HepG2 (cell line): Measurements from ENCODE around the gene PCAT7. TPM values are rescaled to one million over a fixed set of nuclear protein-coding genes. Genes with fewer than 3 reads are reported as not detected.

ENCODE experiments used
- ATAC-seq: fragments of 200-7000 bp; cut with Tn5 transposase; 3 replicates; pipeline ENCODE4 v1.9.1; 2020; ENCODE audit warnings: mild to moderate bottlenecking, moderate library complexity
- BruUV-seq: library from RNA; stranded (reverse); fragments of 400-500 nt; replicated peaks from 2 replicates; lab custom pipeline; 2021; lab: Mats Ljungman, UMichigan
- CTCF ChIA-PET: fragments of 300-600 bp; formaldehyde crosslinking; extraction: SDS; loops from one replicate; lab custom pipeline; 2021; ENCODE audit warnings: low total read pairs, inconsistent platforms, low intra/inter-chr PET ratio; lab: Yijun Ruan, JAX
- POLR2A ChIA-PET: fragments of 350-600 bp; sonication (Branson Sonifier 250); formaldehyde crosslinking; loops from one replicate; lab custom pipeline; 2020; ENCODE audit warnings: antibody characterized with exemption, inconsistent platforms; lab: Yijun Ruan, JAX
- DNase-seq: peaks from one replicate; pipeline ENCODE4 v3.0.0-alpha.2; 2015; ENCODE audit warnings: low spot score
- FAIRE-seq: peaks from 3 replicates; lab custom pipeline; 2011; peaks lifted over from hg19 to GRCh38; lab: Jason Lieb, UNC
- H2AFZ ChIP-seq: one replicate; pipeline ENCODE4 v1.6.1; 2011; ENCODE audit warnings: low read length, inconsistent platforms
- H3K27ac ChIP-seq: fragments of 300-600 bp; 3 replicates; pipeline ENCODE4 v1.8.0; 2011; ENCODE audit warnings: mixed run types, mild to moderate bottlenecking, mixed read lengths, low read length, inconsistent platforms; ENCODE audit not compliant: insufficient read depth; ENCODE audit errors: extremely low read length
- H3K27me3 ChIP-seq, 2 experiments: fragments of 200-600 bp in 1 of 2; 2 replicates in 1 of 2; 3 replicates in 1 of 2; pipeline versions ENCODE4 v1.6.0 to v1.8.0; 2011; ENCODE audit warnings: low read length in 2 of 2, mild to moderate bottlenecking in 2 of 2, moderate library complexity in 2 of 2, inconsistent platforms in 1 of 2; ENCODE audit not compliant: insufficient read depth in 2 of 2, control insufficient read depth in 1 of 2
- H3K36me3 ChIP-seq, 2 experiments: fragments of 200-600 bp in 1 of 2; replicated peaks in 1 of 2; 2 replicates in 1 of 2; 3 replicates in 1 of 2; pipeline versions ENCODE4 v1.5.1 to v1.8.0; 2011; ENCODE audit warnings: low read length in 2 of 2, inconsistent platforms in 1 of 2; ENCODE audit not compliant: insufficient read depth in 2 of 2, control insufficient read depth in 1 of 2
- H3K4me1 ChIP-seq: 2 replicates; pipeline ENCODE4 v1.5.1; 2012; ENCODE audit warnings: low read length, inconsistent platforms; ENCODE audit not compliant: insufficient read depth
- H3K4me2 ChIP-seq: 2 replicates; pipeline ENCODE4 v1.6.0; 2011; ENCODE audit warnings: low read depth, low read length, inconsistent platforms
- H3K4me3 ChIP-seq, 3 experiments: fragments of 200-600 bp in 1 of 3; sonication (generic), shearing (Covaris generic) in 1 of 3; replicated peaks in 1 of 3; 2 replicates each; pipeline ENCODE4 v1.5.1; 2011 to 2016; ENCODE audit warnings: low read length in 3 of 3, inconsistent platforms in 2 of 3, low read depth in 2 of 3, mild to moderate bottlenecking in 2 of 3, control low read depth in 1 of 3, mixed read lengths in 1 of 3; ENCODE audit not compliant: insufficient read depth in 1 of 3
- H3K79me2 ChIP-seq: one replicate; pipeline ENCODE4 v1.6.1; 2011; ENCODE audit warnings: low read length, inconsistent platforms; ENCODE audit not compliant: insufficient read depth
- H3K9ac ChIP-seq: 2 replicates; pipeline ENCODE4 v1.6.0; 2011; ENCODE audit warnings: mild to moderate bottlenecking, low read depth, low read length, inconsistent platforms; ENCODE audit not compliant: insufficient read depth
- H3K9me3 ChIP-seq: 2 replicates; pipeline ENCODE4 v1.5.1; 2012; ENCODE audit warnings: mild to moderate bottlenecking, low read length
- H4K20me1 ChIP-seq: 2 replicates; pipeline ENCODE4 v1.6.0; 2011; ENCODE audit warnings: inconsistent platforms, mild to moderate bottlenecking, low read length, moderate library complexity; ENCODE audit not compliant: insufficient read depth
- AHDC1 ChIP-seq: sonication (generic); formaldehyde crosslinking; IDR thresholded peaks from 2 replicates; pipeline ENCODE4 v1.5.1; 2020; ENCODE audit warnings: mild to moderate bottlenecking, missing genetic modification reagents, borderline replicate concordance
- CEBPG ChIP-seq: IDR thresholded peaks from 2 replicates; pipeline ENCODE4 v1.6.1; 2016
- KAT7 ChIP-seq: IDR thresholded peaks from 2 replicates; pipeline ENCODE4 v1.6.1; 2018; ENCODE audit warnings: borderline replicate concordance, missing compliant biosample characterization
- PLSCR1 ChIP-seq: sonication (generic); formaldehyde crosslinking; IDR thresholded peaks from 2 replicates; pipeline ENCODE4 v1.5.0; 2020; ENCODE audit warnings: missing genetic modification reagents, mild to moderate bottlenecking, borderline replicate concordance
- ZFP41 ChIP-seq: sonication (generic); formaldehyde crosslinking; IDR thresholded peaks from 2 replicates; pipeline ENCODE4 v1.4.0; 2020; ENCODE audit warnings: mild to moderate bottlenecking, missing genetic modification reagents, borderline replicate concordance
- ZNF136 ChIP-seq: sonication (generic); formaldehyde crosslinking; IDR thresholded peaks from 2 replicates; pipeline ENCODE4 v1.8.1; 2022; ENCODE audit warnings: low read depth, mild to moderate bottlenecking, moderate library complexity, missing genetic modification reagents
- ZNF543 ChIP-seq: sonication (generic); formaldehyde crosslinking; IDR thresholded peaks from 2 replicates; pipeline ENCODE4 v1.4.0; 2020; ENCODE audit warnings: mild to moderate bottlenecking, missing genetic modification reagents
- ZNF720 ChIP-seq: sonication (generic); formaldehyde crosslinking; IDR thresholded peaks from 2 replicates; pipeline ENCODE4 v1.4.0; 2020; ENCODE audit warnings: missing genetic modification reagents
- ZNF777 ChIP-seq: sonication (generic); formaldehyde crosslinking; IDR thresholded peaks from 2 replicates; pipeline ENCODE4 v1.4.0; 2020; ENCODE audit warnings: missing genetic modification reagents
- ZSCAN30 ChIP-seq: sonication (generic); formaldehyde crosslinking; IDR thresholded peaks from 2 replicates; pipeline ENCODE4 v1.5.0; 2020; ENCODE audit warnings: mild to moderate bottlenecking, missing genetic modification reagents
- WGBS: methylation state at CpG from one replicate; pipeline ENCODE4 v1.1.6; 2017; ENCODE audit warnings: low lambda C conversion rate; 5-methylcytosine and 5-hydroxymethylcytosine counted together
- in situ Hi-C: cut with HindIII; loops from 2 replicates; pipeline ENCODE4 v1.10.0; 2017; ENCODE audit warnings: low pct_unique_long_range_greater_than_20kb; ENCODE audit not compliant: extremely low pct_ligation_motif_present
- intact Hi-C: fragments of 100-400 bp; cut with micrococcal nuclease; formaldehyde crosslinking; loops from one replicate; pipeline ENCODE4 v1.10.0; 2022; ENCODE audit not compliant: unreplicated experiment
- polyA plus RNA-seq, 8 experiments: library from polyadenylated mRNA; depleted of rRNA in 3 of 8; stranded (reverse) in 7 of 8; unstranded in 1 of 8; fragments of >200 nt; fragmentation: Illumina TruSeq in 4 of 8; extraction: Trizol in 4 of 8; gene quantifications; 2 replicates each; pipeline versions ENCODE4 v1.2.1 to v1.2.3, GENCODE V29; 2011 to 2016; ENCODE audit warnings: low read depth in 4 of 8, missing spikeins in 1 of 8, mixed read lengths in 1 of 8; ENCODE audit not compliant: insufficient read depth in 1 of 8
- total RNA-seq, 5 experiments: library from RNA; depleted of rRNA; stranded (reverse); fragments of >200 nt; fragmentation: Illumina TruSeq; extraction: Trizol; gene quantifications; 2 replicates each; pipeline ENCODE4 v1.2.3, GENCODE V29; 2016; ENCODE audit warnings: low read depth in 1 of 5

Gene PCAT7
- total and polyA plus RNA-seq, 2 of the 13 experiments (the other 11 are each of a cell fraction or from before 2014, with no cell fraction given): 2.3 to 3.9 TPM

GRCh38 chr9:94581728-94582127, 26.8 kb downstream of the PCAT7 start (continued):
- TF ChIP-seq AHDC1 (CRISPR knock-in tag) (no peak), ZNF720 (no peak), ZSCAN30 (CRISPR knock-in tag) (no peak), ZNF543 (CRISPR knock-in tag) (no peak), ZFP41 (CRISPR knock-in tag) (no peak), ZNF136 (CRISPR knock-in tag) (no peak), KAT7 (CRISPR knock-in tag) (no peak)

- Histone ChIP-seq H3K4me2 (no peak overlapping the region), H3K27me3 (peaks cover 3 to 21% of the 10 kb centered on the region in 2 experiments; a peak in 3 of 5 replicates), H2AFZ (no peak overlapping the region), H3K27ac (no peak overlapping the region), H3K9me3 (no peaks in the 10 kb centered on the region), H3K9ac (no peak overlapping the region), H3K4me3 (no peak overlapping the region), H3K4me1 (peaks cover 15% of the 10 kb centered on the region), H3K79me2 (no peaks in the 10 kb centered on the region), H4K20me1 (no peaks in the 10 kb centered on the region), H3K36me3 (no peaks in the 10 kb centered on the region)
- in situ Hi-C loops: no loop called here
- DNase-seq (no peak), ATAC-seq (no peak), FAIRE-seq (no peak)
- WGBS: 57% methylated on average over 6 of the region's 6 CpGs
- ChIA-PET POLR2A (no interaction called here), CTCF (no interaction called here)
- TF ChIP-seq CEBPG (CRISPR knock-in tag) (no peak), ZNF777 (no peak), PLSCR1 (CRISPR knock-in tag) (no peak)
- no TSS peak for BruUV-seq
- intact Hi-C loops: no loop called here
Observed at GRCh38 chr9:94584555-94584954, 29.7 kb downstream of the PCAT7 start.
